Measurements from ENCODE around the gene CSTF3. TPM values are rescaled to one million over a fixed set of nuclear protein-coding genes. Genes with fewer than 3 reads are reported as not detected.

The CSTF3 gene
- total RNA-seq, 1 donor, result 31.5 TPM

Small RNA genes lying within 50 kb of the gene (small RNA-seq; reads per million reads assigned to genes)
- not detected for gene RF00019

Other genes starting within 250 kb of the CSTF3 start
- gene DEPDC7, start 145.6 kb downstream of the CSTF3 start, total RNA-seq, result 7.7 and 11.7 TPM in 2 replicates
- gene TCP11L1, start 121.9 kb downstream of the CSTF3 start, total RNA-seq, result 32.5 and 37.1 TPM in 2 replicates
- 75.1 and 121 TPM in 2 replicates for gene HIPK3, start 95.9 kb upstream of the CSTF3 start, total RNA-seq
- 2.2 and 2.6 TPM in 2 replicates for gene KIAA1549L, start 214.6 kb upstream of the CSTF3 start, total RNA-seq